ENCODE measurements around the gene TSHZ2.
"Not testable (repeated sequence)": the region's sequence is repeated elsewhere in the genome, so short reads cannot be mapped to it uniquely, and the experiment has no call there.

TSHZ2 gene

DNA sequence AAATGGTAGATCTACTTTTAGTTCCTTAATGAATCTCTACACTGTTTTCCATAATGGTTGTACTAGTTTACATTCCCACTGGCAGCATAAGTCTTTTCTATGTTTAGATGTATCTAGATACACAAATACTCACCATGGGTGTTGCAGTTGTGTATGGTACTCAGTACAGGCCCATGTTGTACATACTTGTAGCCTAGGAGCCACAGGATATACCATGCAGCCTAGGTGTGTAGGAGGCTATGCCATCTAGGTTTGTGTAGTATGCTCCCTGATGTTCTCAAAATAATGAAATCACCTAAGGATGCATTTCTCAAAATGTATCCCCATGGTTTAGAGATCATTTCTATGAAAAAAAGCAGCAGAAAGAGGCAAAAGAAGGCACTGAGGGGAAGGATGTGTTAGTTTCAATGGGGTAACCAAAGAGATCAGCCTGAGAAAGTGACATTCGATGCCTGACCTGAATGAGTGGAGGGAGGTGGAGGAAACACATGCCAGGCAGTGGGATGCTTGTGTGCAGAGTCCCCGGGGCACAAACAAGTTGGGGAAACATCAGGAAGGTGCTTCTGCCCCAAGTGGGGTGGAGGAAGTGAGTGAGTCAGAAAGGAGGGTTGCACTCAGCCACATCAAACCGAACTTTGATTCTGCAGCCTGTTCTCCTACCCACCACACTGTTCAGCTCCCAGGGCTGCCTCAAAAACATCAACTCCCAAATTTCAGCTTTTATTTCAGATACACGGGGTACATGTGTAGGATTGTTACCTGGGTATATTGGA is 430.3 kb downstream of the TSHZ2 start:
- DNase-seq: no peak

GRCh38 chr20:53403029-53403428 is 430.9 kb downstream of the TSHZ2 start:
- no peak for DNase-seq

GRCh38 chr20:53405139-53405538 is 433.0 kb downstream of the TSHZ2 start:
- DNase-seq: no peak

DNA sequence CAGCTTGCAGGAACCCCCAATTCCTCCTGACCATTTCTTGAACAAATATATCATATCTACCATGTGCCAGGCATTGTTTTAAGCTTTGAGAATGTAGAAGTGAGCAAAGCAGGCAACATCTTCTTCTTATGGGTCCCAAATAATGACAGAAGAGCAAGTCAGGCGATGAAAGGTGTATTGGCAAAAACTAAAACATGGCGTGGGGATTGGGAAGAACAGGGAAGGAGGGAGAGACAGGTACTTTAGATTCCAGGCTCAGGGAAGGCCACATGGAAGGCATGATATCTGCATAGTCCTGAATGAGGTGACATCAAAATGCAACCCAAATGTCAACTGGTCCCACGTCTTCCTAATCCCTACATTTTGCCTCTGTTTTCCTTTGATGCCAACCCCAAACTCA is 434.4 kb downstream of the TSHZ2 start:
- DNase-seq: no peak

GRCh38 chr20:53408691-53409446 is 436.7 kb downstream of the TSHZ2 start:
- no peak for DNase-seq

GRCh38 chr20:53409447-53409717 is 437.2 kb downstream of the TSHZ2 start:
- no peak for DNase-seq

- no peak for DNase-seq
Measured at GRCh38 chr20:53411129-53411528, 439.0 kb downstream of the TSHZ2 start.

GRCh38 chr20:53411891-53412290 is 439.7 kb downstream of the TSHZ2 start:
- DNase-seq: no peak

GRCh38 chr20:53412577-53413185 is 440.5 kb downstream of the TSHZ2 start:
- DNase-seq: no peak

DNA sequence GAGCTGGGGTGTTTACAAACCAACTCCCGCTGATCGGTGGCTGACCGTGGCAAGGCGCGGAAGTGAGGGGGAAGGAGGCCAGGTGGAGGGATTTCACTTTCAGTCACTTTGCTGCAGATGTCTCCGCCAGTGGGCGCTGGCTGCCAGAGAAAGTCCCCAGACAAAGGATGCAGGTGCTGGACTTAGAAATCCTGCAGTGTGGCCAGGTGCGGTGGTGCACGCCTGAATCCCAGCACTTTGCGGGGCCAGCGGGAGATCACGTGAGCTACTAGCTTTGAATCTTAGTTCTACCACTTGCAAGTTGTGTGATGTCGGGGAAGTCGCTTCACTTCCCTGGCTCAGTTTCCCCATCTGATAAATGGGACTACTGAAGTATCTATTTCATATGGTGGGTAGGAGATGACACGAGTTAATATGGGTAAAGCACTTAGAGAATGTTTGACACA is 441.1 kb downstream of the TSHZ2 start:
- DNase-seq: no peak

DNA sequence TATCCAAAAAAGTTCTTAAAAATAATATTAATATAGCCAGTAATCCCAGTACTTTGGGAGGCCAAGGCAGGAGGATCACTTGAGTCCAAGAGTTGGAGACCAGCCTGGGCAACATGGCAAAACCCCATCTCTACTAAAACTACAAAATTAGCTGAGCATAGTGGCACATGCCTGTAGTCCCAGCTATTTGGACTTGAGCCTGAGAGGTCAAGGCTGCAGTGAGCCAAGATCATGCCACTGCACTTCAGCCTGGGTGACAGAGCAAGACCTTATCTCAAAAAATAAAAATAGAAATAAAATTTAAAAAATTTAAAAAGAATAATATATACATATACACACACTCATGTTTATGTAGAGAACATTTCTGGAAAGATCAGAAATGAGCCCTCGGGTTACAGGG is 441.7 kb downstream of the TSHZ2 start:
- DNase-seq: not testable (repeated sequence)

GRCh38 chr20:53419693-53420460 is 447.7 kb downstream of the TSHZ2 start:
- no peak for DNase-seq

DNA sequence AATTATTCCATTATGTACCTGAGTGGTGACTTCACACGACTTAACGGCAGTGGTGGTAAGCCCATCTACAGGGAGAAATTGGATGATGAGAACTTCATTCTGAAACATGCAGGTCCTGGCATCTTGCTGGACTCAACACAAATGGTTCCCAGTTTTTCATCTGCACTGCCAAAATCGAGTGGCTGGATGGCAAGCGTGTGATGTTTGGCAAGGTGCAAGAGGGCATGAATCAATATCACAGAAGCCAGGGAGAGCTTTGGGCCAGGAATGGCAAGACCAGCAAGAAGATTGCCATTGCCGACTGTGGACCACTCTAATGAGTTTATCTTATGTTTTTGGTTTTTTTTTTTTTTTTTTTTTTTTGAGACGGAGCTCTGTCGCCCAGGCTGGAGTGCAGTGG is 449.2 kb downstream of the TSHZ2 start:
- DNase-seq: no peak

- DNase-seq: no peak
Measured at GRCh38 chr20:53422039-53422438, 449.9 kb downstream of the TSHZ2 start.

GRCh38 chr20:53423587-53424146 is 451.5 kb downstream of the TSHZ2 start:
- no peak for DNase-seq

DNA sequence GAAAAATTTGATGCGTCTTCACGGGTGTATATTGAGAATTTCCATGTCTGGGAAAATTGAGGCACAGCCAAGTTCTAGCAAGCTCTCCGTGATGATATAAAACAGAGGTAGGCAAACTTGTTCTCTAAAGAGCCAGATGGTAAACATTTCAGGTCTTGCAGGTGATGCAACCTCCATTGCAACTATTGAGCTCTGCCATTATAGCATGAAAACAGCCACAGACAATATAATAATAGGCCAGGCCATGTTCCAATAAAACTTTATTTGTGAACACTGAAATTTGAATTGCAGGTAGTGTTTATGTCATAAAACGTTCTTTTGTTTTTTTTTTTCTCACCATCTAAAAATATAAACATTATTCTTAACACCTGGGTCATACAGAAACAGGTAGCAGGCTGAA is 453.3 kb downstream of the TSHZ2 start:
- no peak for DNase-seq

DNA sequence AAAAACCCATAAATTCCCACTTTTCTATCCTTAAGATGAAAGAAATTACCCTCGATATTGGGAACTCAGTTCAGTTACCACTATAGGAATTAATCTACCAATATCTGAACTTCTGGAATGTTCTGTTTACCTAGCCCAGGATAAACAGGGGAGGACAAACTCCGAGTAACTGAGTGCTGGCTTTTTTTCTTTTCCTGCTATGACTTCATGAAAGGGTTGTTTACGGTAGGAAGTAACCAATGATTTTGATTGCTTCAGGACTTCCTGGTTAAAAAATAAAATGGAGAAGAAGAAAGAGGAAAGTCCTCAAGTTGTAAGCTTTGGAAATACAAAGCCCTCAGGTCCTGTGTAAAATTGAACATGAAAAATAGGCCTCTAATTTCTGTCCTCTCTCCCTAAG is 453.8 kb downstream of the TSHZ2 start:
- no peak for DNase-seq

DNA sequence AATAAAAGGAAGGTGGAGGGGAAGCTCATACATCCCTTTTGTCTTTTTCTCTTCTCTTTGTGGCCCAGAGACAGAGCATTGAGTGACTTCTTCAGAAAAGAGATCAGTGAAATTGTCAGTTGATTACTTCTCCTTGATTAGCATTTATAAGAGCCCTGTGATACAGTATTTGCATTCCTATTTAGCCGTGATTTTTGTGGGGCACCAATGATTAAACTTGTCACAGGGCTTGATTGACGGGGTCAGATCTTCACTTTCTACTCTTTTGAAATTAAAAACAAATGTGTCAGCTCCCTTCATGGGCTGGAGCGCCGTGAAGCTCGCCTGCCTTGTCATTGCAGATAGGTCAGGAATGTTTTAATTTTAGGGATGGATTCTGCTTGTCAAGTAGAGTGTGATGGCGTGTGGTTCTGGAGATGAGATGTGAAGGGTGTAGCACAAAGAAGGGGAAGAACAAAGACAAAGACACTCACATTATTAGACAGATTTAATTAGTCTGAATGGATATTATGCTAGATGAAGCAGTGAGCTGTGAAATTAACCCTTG is 454.7 kb downstream of the TSHZ2 start:
- DNase-seq: no peak

- no peak for DNase-seq
Measured at GRCh38 chr20:53427951-53428350, 455.8 kb downstream of the TSHZ2 start.

DNA sequence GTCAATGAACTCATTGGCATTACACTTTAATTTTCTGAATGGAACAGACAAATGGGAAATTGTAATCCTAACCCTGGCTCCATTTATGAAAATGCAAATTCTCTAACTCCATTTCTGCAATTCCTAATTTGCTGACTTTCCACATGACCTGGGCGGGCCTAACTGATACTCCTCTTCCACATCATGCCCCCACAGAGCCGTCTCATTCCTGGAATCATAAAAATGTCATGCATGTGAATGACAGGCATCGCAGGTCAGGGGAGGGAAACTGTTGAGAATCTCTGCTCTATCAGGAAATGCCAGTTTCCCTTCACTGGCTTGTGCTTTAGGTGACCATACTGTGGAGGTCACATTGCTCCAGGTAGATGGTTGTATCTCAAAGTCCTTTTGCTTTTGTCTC is 456.4 kb downstream of the TSHZ2 start:
- DNase-seq: no peak

GRCh38 chr20:53428996-53429395 is 456.8 kb downstream of the TSHZ2 start:
- no peak for DNase-seq

Data from anterior cingulate cortex (tissue), 58 donors.